ENCODE data around the gene EIF5AL1.

The EIF5AL1 gene

DNA sequence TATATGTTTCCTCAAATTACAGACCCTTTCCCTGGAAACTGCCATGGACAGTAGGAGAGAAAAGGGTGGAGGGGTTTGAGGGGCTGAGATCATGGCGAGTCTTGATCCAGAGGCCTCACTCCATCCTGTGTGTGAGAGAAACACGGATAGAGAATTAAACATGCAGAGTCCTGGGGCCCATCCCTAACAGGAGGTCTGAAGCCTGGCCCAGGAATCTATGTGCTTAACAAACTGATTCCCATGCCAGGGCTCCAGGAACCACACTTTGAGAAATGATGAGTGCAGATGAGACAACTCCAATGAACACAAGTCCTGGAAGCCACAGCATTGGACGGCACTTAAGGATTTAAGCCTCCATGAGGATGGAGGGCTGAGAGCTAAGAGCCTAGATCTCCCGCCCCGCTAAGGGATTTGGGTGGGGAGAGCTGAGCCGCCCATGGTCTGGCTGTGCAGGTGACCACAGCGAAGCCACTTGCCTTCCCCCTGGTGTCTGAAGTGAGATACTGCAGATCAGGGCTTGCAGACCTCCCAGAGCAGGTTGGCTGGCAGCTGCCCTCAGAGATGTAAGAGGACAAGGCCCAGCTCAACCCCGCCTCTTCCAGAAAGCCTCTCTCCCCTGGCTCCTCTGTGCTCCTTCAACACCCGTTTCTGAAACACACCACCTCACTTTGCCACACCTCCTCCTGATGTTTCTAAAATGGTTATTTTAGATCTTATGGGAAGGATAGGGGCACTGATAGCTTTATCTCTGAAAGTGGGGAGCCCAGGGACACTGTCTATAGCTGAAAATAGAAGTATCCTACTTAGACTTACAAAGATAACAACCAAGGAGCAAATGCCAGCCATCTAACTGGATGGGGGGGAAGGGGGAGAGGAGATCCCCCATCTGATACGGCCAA, 24.8 kb upstream of the EIF5AL1 start:
- H3K9ac ChIP-seq (ENCODE audit: insufficient read length, low read depth): no peak overlapping the region
- peak; percentile 57 for DNase-seq (ENCODE audit: low read depth, low spot score)
- no peaks in the 10 kb centered on the region for H3K36me3 ChIP-seq (ENCODE audit: insufficient read depth, insufficient read length, low read length)
- TF ChIP-seq SUZ12 (IDR thresholded peaks at IDR 0.05; ENCODE audit: extremely low read depth, insufficient read depth, insufficient read length): no peak
- TF ChIP-seq YY1 (IDR thresholded peaks at IDR 0.05; ENCODE audit: insufficient read depth, insufficient read length): no peak
- TF ChIP-seq ZNF274 (IDR thresholded peaks at IDR 0.05; ENCODE audit: low read depth, low read length): no peak
- peaks cover 2% of the 10 kb centered on the region for H3K4me1 ChIP-seq (ENCODE audit: insufficient read depth, insufficient read length)
- H3K27me3 ChIP-seq (ENCODE audit: insufficient read depth, insufficient read length): peaks cover 1% of the 10 kb centered on the region
- H3K4me3 ChIP-seq (ENCODE audit: insufficient read length, low read depth): no peak overlapping the region
- no peaks in the 10 kb centered on the region for H3K9me3 ChIP-seq (ENCODE audit: insufficient read depth, low read length)

- no peak overlapping the region for H3K9ac ChIP-seq (ENCODE audit: insufficient read length, low read depth)
- peaks cover 8% of the 10 kb centered on the region for H3K27me3 ChIP-seq (ENCODE audit: insufficient read depth, insufficient read length)
- H3K9me3 ChIP-seq (ENCODE audit: insufficient read depth, low read length): no peaks in the 10 kb centered on the region
- H3K4me3 ChIP-seq (ENCODE audit: insufficient read length, low read depth): no peak overlapping the region
- peak; percentile 25 for DNase-seq (ENCODE audit: low read depth, low spot score)
- no peaks in the 10 kb centered on the region for H3K36me3 ChIP-seq (ENCODE audit: insufficient read depth, insufficient read length, low read length)
- peaks cover 2% of the 10 kb centered on the region for H3K4me1 ChIP-seq (ENCODE audit: insufficient read depth, insufficient read length)
- no peak for TF ChIP-seq YY1 (IDR thresholded peaks at IDR 0.05; ENCODE audit: insufficient read depth, insufficient read length)
Observed at GRCh38 chr10:79488336-79488735, 24.0 kb upstream of the EIF5AL1 start.

DNA sequence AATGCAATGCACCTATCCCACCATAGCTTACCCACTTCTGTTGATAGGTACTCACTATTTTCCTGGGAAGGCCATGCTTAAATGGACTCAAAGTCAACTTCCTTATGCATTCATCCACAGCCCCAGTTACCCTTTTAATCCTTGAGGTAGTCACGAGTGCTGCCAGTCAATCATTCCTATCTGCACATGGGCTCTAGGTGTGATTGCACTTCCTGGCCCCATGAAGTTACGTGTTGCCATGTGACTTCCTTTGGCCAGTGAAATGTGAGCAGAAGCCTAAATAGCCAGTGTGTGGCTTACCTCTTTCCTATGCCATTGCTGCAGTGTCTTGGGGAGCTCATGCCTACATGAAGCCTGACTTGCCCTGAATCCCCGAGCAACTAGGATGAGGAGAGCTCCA, 23.5 kb upstream of the EIF5AL1 start:
- Histone ChIP-seq H3K4me3 (ENCODE audit: insufficient read length, low read depth) (no peak overlapping the region), H3K4me1 (ENCODE audit: insufficient read depth, insufficient read length) (peaks cover 2% of the 10 kb centered on the region), H3K36me3 (ENCODE audit: insufficient read depth, insufficient read length, low read length) (no peaks in the 10 kb centered on the region), H3K9me3 (ENCODE audit: insufficient read depth, low read length) (no peaks in the 10 kb centered on the region), H3K27me3 (ENCODE audit: insufficient read depth, insufficient read length) (peaks cover 13% of the 10 kb centered on the region), H3K9ac (ENCODE audit: insufficient read length, low read depth) (no peak overlapping the region)
- no peak for DNase-seq (ENCODE audit: low read depth, low spot score)
- no peak for TF ChIP-seq SUZ12 (IDR thresholded peaks at IDR 0.05; ENCODE audit: extremely low read depth, insufficient read depth, insufficient read length)
- no peak for TF ChIP-seq YY1 (IDR thresholded peaks at IDR 0.05; ENCODE audit: insufficient read depth, insufficient read length)
- TF ChIP-seq ZNF274 (IDR thresholded peaks at IDR 0.05; ENCODE audit: low read depth, low read length): no peak

GRCh38 chr10:79490400-79491142, 21.8 kb upstream of the EIF5AL1 start:
- peaks cover 2% of the 10 kb centered on the region for H3K4me1 ChIP-seq (ENCODE audit: insufficient read depth, insufficient read length)
- no peak for DNase-seq (ENCODE audit: low read depth, low spot score)
- no peak overlapping the region for H3K9ac ChIP-seq (ENCODE audit: insufficient read length, low read depth)
- TF ChIP-seq YY1 (IDR thresholded peaks at IDR 0.05; ENCODE audit: insufficient read depth, insufficient read length): no peak
- no peak for TF ChIP-seq SUZ12 (IDR thresholded peaks at IDR 0.05; ENCODE audit: extremely low read depth, insufficient read depth, insufficient read length)
- no peak for TF ChIP-seq ZNF274 (IDR thresholded peaks at IDR 0.05; ENCODE audit: low read depth, low read length)
- peaks cover 27% of the 10 kb centered on the region for H3K27me3 ChIP-seq (ENCODE audit: insufficient read depth, insufficient read length)
- no peaks in the 10 kb centered on the region for H3K36me3 ChIP-seq (ENCODE audit: insufficient read depth, insufficient read length, low read length)
- no peaks in the 10 kb centered on the region for H3K9me3 ChIP-seq (ENCODE audit: insufficient read depth, low read length)
- no peak overlapping the region for H3K4me3 ChIP-seq (ENCODE audit: insufficient read length, low read depth)

GRCh38 chr10:79491143-79491835, 21.0 kb upstream of the EIF5AL1 start:
- Histone ChIP-seq H3K9ac (ENCODE audit: insufficient read length, low read depth) (no peak overlapping the region), H3K9me3 (ENCODE audit: insufficient read depth, low read length) (peaks cover 4% of the 10 kb centered on the region; the same call in 1 of the 2 replicates), H3K36me3 (ENCODE audit: insufficient read depth, insufficient read length, low read length) (no peaks in the 10 kb centered on the region), H3K4me3 (ENCODE audit: insufficient read length, low read depth) (no peak overlapping the region), H3K27me3 (ENCODE audit: insufficient read depth, insufficient read length) (peaks cover 27% of the 10 kb centered on the region), H3K4me1 (ENCODE audit: insufficient read depth, insufficient read length) (peaks cover 2% of the 10 kb centered on the region)
- DNase-seq (ENCODE audit: low read depth, low spot score): no peak
- no peak for TF ChIP-seq SUZ12 (IDR thresholded peaks at IDR 0.05; ENCODE audit: extremely low read depth, insufficient read depth, insufficient read length)
- no peak for TF ChIP-seq YY1 (IDR thresholded peaks at IDR 0.05; ENCODE audit: insufficient read depth, insufficient read length)
- no peak for TF ChIP-seq ZNF274 (IDR thresholded peaks at IDR 0.05; ENCODE audit: low read depth, low read length)

DNA sequence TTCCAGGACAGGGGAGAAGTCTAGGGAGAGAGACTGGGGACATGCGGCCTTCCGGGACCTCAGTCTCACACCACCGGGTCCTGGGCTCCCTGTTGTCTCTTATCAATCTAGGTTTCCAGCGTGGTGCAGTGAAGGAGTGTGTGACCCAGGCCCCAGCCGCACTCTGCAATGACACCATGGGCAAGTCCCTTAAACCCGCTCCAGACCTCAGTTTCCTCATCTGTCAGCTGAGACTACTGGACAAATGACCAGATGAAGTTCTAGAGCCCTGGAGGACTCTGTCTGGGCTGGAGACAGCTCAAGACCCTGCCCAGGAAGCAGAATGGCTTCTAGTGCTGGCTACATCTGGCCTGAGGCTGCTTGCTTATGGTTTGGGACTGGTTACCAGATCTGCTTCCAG, 20.1 kb upstream of the EIF5AL1 start:
- peaks cover 2% of the 10 kb centered on the region for H3K4me1 ChIP-seq (ENCODE audit: insufficient read depth, insufficient read length)
- TF ChIP-seq ZNF274 (IDR thresholded peaks at IDR 0.05; ENCODE audit: low read depth, low read length) (no peak), YY1 (IDR thresholded peaks at IDR 0.05; ENCODE audit: insufficient read depth, insufficient read length) (no peak), SUZ12 (IDR thresholded peaks at IDR 0.05; ENCODE audit: extremely low read depth, insufficient read depth, insufficient read length) (no peak)
- no peak for DNase-seq (ENCODE audit: low read depth, low spot score)
- H3K9ac ChIP-seq (ENCODE audit: insufficient read length, low read depth): no peak overlapping the region
- H3K27me3 ChIP-seq (ENCODE audit: insufficient read depth, insufficient read length): peaks cover 34% of the 10 kb centered on the region
- peaks cover 12% of the 10 kb centered on the region; the same call in 1 of the 2 replicates for H3K9me3 ChIP-seq (ENCODE audit: insufficient read depth, low read length)
- no peak overlapping the region for H3K4me3 ChIP-seq (ENCODE audit: insufficient read length, low read depth)
- no peaks in the 10 kb centered on the region for H3K36me3 ChIP-seq (ENCODE audit: insufficient read depth, insufficient read length, low read length)

Measured in NT2/D1 (cell line).